ENCODE data around the gene GNAQ.

DNA sequence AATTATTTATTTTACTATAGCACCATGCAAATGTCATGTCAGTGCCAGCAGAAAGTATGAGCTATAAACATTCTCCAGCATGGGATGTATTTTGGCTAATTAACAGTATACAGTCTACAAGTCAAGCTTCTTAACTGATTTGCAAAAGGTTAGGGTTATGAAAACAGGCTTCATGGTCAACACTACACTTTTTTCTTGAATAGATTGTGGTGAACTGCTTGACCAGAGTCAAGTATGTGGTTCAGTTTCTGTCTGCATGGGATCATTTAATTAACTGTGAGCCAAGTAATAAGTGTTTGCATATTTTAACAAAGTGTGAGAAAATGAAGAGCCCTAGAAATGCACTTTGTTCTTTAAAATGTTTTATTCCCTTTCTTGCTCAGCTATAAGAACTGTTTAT, 14.5 kb upstream of the GNAQ start:
- TF ChIP-seq, protein P1, sequence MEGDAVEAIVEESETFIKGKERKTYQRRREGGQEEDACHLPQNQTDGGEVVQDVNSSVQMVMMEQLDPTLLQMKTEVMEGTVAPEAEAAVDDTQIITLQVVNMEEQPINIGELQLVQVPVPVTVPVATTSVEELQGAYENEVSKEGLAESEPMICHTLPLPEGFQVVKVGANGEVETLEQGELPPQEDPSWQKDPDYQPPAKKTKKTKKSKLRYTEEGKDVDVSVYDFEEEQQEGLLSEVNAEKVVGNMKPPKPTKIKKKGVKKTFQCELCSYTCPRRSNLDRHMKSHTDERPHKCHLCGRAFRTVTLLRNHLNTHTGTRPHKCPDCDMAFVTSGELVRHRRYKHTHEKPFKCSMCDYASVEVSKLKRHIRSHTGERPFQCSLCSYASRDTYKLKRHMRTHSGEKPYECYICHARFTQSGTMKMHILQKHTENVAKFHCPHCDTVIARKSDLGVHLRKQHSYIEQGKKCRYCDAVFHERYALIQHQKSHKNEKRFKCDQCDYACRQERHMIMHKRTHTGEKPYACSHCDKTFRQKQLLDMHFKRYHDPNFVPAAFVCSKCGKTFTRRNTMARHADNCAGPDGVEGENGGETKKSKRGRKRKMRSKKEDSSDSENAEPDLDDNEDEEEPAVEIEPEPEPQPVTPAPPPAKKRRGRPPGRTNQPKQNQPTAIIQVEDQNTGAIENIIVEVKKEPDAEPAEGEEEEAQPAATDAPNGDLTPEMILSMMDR (IDR thresholded peaks at IDR 0.05 in 2 of 3, conservative IDR thresholded peaks at IDR 0.05 in 1 of 3; ENCODE audit: borderline replicate concordance in 1 of 3, insufficient read depth in 1 of 3, low read depth in 2 of 3, low read length in 2 of 3), result no peak
- no peak for TF ChIP-seq CEBPB (IDR thresholded peaks at IDR 0.05; ENCODE audit: low read depth)
- TF ChIP-seq POLR2AphosphoS5 (IDR thresholded peaks at IDR 0.05; ENCODE audit: low read depth, low read length), result no peak
- no peak for TF ChIP-seq ZNF274 (IDR thresholded peaks at IDR 0.05; ENCODE audit: low read depth, low read length)
- no peak for TF ChIP-seq ZFX (IDR thresholded peaks at IDR 0.05)
